SKM-1 (cell line): ENCODE results near the gene FGF14.
"Not testable (repeated sequence)": the region's sequence is repeated elsewhere in the genome, so short reads cannot be mapped to it uniquely, and the experiment has no call there.

Experiments used
- DNase-seq: peaks from one replicate; lab custom pipeline; 2025; ENCODE audit not compliant: unreplicated experiment; lab: John Stamatoyannopoulos, UW

The FGF14 gene

DNA sequence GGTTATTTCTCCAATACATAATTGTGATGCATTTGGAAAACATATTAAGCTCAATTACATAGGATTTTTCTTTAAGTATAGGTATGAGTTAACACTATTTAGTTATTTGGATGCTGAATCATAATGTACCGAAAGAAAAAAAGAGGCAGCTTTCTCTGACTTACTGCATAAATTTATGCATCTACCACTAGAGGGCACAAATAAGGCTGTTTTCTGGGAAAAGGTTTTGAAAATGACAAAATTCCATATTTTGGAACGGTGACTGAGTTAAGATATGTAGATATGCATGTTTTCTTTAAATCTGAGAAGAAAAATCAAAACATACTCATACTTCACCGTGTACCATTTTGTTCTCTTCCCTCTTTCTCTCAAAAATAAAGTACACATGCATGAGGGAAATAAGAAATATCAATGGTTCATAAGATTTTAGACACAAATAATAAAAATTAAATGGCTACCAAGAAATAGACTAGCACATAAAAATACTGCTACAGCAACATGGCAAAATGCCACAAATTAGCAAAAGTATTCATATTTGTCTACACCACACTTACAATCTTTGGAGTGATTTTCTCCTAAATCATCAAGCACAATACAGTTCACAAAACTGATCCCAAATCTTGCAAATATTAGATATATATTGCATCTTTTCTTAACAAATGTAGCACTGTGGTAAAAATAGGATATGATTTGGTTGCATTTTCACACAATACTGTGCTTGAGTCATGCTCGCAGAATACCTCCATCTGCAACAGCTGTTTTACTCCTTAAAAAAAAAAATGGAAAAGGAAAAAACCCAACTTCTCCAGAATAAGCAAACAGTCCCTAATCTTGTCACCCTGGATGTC lies 260.0 kb downstream of the FGF14 start:
- no peak for DNase-seq

DNA sequence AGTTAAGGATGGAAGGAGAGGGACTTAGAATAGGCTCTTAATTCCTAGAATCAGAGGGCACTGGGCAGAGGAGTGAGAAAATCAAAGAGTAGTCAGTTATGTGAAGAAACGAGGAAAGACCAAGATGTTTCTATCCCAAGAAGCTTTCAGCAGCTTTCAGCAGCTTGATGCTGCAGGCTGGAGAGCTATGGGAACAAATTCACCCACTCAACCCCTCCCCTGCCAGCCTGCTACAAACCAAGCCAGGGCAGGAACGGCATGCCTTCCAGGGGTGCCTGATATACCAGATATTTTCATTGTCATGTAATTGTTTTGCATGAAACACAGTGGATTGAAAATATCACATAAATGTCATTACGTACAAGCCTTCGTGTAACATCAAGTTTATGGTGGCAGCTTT lies 262.2 kb downstream of the FGF14 start:
- no peak for DNase-seq

DNA sequence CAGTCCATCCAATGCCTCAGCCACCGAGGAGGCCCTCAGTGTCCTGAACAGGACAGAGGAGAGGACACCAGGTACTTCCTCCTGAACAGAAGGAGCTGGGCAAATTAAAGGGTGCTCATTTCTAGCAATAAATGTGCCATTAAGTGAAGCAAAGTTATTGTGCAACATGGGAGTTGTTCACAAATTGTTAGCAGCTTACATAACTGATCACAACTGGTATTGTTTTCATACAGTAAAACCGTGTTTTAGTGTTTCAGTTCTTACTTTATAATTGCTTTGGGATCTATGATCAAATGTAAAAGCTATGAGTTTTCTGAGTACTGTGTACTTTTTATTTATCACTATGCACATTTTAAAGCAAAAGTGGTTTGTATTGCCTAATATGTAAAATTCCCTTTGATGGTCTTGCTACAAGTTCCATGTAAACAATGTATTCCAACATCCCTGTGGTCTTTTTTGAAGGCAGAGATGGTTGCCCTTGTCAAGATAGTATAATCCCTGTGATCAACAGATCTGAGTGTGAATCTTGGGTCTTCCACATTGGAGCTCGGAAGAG lies 263.1 kb downstream of the FGF14 start:
- no peak for DNase-seq

DNA sequence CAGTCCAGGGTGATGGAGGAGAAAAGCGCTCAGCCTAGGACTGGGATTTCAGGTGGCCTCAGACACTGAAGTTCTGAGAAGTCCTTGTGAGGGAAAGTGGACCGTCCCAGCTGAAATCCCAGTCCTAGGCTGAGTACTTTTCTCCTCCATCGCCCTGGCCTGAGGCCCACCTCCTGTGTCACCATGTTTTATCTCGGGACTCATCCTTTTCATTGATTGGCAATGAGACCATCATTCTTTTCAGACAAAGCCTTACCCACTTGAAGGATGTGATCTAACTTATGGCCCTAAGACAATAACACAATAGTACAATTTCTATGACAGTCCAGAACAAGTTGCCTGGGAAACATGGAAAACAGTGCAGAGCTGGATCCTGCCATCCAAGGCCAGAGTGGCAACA lies 263.9 kb downstream of the FGF14 start:
- not testable (repeated sequence) for DNase-seq

DNA sequence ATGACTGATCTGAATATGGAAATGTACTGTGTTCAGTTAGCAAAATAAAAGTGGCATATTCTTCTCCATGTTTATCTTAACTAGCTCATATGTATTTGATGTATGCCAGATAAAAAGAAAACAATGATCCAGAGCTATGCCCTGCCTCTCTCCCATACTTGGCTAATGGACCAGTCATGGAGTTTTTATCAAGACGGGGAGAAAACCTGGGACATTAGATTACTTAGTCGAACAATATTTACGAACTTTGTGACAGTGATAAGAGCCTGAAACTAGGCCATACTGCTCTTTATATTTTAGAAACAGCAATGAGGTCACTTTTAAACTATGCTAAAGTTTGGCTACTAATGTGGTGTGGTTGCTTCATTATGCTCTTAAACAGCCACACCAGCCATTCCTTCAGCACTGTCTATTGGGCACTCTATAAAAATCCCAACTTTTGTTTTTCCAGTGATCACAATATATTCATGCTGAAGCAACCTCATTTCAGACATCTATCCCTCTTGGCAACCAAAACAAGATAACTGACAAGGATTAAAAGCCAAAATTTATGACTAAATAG lies 265.0 kb downstream of the FGF14 start:
- no peak for DNase-seq

DNA sequence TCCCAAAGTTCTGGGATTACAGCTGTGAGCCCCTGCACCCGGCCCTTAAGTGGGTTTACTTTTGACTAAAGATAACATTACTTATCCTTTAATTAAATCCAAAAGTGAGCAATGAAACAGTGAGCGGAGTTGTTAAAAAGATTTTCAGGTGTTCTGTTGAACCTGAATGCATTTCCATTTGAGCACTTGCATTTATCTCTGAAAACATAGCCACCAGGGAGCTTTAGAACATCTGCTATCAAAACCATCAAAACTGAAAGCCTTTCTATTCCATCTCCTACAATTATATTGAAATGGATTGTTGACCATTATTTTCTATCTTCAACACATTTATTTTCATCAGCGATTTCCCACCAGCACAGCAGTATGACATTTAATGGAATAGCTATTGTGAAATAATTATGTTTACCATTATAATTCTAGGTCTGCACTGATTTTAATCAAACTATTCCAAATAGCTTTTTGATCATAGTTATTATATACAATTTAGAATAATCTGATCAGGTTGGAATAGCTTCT lies 269.0 kb downstream of the FGF14 start:
- DNase-seq, result no peak

DNA sequence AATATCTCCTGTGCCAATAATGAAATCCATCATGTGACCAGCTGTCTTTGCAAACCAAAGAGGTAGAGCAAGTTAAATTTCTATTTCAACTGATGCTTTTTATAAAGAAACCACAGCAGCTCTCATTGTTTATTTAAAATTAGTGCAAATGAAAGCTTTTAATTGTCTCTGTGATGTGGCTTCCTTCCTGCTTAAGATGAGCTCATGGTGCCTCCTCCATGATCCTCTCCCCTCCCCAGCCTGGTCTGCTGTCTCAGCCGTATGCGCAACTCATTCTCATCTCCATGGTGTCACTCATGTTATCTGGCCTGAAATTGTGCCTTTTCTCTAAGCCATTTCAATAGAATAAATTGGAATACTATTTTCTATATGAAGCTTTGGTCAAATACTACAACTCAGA lies 270.6 kb downstream of the FGF14 start:
- DNase-seq, result no peak

DNA sequence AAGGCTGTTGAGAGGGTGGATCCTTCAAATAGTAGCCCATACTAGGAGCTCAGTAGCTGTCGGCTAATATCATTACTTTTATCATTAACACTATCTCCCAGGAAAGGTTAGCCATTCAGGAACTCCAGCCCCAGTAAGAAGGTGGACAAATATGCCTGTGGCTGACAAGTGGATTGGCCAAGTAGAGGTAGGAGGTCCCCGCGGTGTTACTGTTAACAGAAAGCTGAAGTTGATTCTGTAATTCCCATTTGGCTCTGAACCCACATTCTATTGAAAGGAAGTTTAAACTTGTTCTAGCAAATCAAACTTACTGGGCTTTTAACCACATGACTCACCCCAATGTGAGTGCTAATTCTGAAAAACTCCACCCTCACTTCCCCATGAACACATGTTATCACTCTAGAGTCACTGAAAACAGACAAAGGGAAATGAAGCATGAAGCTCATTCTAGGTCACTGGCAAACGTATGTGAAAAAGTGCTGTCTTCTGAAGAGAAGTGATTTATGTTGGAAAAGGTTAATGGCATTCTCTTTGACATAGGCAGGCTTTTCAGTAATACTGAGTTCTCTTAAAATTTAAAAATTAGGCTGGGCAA lies 273.5 kb downstream of the FGF14 start:
- no peak for DNase-seq

DNA sequence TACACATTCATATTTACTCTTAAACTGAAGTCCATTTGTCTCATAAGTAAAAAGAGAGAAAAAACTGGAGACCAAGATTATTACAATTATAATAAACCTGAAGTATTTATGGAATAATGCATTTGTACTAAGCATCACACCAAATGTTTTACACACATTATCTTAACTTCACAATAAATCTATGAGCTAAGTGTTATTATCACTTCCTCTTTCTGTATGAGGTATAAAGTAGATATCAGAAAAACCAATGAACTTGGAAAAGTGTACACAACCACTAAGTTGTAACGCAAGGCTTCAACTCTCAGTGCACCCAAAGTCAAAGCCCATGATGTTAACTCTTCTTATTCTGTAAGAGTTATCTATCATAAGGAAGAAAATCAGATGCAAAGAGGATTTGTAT lies 274.7 kb downstream of the FGF14 start:
- no peak for DNase-seq

DNA sequence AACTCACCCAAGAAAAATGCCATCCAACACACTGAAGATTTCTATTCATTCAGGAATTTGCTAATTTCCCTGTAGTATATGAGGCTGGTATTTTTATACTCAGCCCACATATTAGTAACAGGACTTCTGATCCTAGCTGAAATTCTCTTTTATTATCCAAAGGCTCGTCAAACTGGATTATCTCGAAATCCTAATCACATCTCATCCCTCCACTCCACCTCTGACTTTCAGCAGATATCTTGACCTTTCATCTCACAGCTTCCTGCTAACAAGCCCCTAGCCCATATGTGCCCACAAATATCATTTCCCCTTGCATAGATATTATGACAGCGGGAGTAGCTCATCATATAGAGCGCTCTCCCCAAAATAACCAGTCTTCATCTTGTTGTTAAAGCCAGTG lies 279.7 kb downstream of the FGF14 start:
- DNase-seq, result no peak

DNA sequence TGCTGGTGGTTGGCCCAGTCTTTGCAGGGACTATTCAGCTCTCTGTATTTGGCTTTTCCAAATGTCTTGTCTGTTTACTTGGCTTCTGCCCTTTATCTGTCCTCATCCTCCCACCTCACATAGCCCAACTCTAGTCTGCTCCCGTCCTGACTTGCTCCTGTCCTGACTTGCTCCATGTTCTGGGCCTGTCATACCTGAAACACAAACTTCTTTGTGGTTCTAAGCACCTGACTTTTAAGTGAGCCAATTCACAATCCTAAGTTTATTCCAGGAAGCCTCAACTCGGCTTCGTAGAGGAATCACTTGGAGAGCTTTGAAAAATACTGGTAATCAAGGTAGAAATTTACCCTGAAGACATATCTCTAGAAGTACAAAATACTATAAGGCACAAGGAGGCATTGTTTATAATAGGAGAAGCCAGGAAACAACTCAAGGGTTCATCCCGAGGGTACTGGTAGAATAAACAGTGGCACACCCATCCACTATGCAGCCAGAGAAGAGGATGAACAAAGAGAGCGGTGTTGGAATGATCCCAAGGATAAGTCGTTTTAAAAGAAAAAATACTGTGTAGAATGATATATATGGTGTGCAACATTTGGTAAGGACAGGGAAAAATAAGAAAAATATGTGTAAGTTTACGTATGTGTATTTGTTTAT lies 284.5 kb downstream of the FGF14 start:
- no peak for DNase-seq

DNA sequence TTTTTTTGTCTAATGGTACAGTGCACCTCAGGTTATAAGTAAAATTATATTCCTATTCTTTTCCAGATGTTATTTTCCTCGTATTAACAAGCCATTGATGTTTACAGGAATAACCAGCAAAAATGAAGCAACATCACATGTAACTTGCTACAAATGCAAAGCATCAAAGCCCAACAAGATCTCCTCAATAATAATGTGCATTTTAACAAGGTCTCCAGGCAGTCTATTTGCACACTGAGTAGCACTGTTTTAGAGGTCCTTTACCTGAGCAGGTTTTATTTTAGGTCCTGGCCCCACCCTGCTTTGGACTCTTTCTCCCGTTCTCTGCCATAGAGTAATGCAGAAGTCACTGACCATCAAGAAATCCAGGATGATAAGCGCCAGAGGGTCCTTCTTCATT lies 298.4 kb downstream of the FGF14 start:
- DNase-seq, result no peak

DNA sequence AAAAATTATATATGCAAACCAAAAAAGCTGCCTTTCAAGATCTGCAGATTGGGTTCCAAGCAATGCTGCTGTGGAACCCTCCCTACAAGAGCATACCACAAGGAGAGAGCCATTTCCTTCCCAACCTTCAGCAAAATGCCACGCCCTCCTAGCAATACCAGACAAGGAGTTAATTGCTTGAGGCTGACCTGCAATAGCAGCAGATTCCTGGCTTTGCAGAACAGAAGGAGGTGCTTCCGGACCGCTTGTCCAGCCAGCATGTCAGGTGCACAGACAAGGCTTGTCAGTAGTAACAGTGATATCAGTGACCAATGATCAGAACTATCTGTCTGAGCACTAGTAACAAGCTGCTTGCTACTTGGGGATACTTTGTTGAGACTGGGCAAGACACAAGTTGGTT lies 301.6 kb downstream of the FGF14 start:
- DNase-seq, result no peak

DNA sequence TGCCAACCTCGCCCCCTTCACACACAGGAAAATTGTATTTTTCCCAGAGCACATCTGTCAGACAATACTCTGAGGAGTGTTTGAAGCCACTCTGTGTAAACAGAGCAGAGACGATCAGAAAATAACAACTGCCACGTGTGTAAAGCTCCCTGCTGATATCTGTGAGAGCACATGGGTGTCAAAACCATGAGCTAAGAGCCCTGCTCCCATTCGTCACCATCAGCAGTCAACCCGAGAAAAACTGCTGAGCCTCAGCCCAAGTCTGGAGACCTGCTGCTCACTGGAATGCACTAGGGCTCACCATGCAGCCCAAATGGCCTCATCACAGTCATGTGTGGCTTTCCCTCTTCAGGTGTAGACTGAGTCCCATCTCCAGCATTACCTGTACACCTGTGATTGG lies 304.1 kb downstream of the FGF14 start:
- DNase-seq, result no peak

DNA sequence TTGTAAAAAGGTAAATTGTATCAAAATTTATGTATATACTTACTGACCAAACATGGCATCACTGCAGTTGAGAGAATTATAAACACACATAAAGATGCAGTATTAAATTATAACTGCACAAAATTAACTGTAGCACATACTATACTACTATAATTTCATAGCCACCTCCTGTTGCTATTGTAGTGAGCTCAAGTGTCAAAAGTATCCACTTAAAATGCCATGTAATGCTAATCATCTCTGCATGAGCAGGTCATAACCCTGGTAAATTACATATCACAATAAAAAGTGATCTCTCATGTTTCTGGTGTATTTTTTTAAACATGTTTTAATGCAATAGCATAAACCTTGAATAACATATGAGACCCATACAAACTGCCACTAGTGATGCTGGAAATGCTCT lies 308.6 kb downstream of the FGF14 start:
- not testable (repeated sequence) for DNase-seq

DNA sequence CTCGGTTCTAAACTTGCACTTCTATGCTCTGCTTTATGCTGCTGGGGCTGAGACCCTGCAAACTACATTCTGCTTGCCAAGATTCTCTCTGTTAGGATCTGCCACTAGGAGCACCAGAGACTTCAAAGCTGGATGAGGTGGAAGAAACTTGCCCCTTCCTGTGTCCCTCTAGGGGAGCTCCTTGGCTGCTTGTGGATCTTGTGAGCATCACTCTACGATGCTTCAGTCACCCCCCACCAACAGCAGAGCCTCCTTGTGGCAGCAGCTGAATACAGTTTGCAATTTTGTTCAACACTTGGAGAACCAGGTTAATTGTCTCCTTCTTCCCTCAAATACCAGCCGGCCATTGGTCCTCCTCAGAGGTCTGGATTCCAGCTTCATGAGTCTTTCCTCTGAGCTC lies 310.6 kb downstream of the FGF14 start:
- no peak for DNase-seq

DNA sequence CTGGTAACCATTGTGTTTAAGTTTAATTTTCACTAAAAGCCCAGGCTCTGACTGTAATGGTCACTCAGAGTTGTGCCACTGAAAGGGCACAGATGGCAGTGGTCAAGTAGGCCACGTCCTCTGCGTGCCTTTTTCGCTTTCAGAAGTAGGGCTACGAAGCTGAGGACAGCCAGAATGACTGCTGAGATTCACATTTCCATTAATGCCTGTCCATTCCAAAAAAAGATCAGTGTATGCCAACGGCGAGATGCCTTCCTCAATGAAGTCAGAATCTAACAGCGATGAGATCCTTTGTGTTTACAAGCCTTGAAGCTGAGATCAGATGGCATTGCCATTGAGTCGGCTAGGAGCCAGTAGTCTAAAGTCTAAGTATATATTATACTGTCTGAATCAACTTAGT lies 311.3 kb downstream of the FGF14 start:
- no peak for DNase-seq

DNA sequence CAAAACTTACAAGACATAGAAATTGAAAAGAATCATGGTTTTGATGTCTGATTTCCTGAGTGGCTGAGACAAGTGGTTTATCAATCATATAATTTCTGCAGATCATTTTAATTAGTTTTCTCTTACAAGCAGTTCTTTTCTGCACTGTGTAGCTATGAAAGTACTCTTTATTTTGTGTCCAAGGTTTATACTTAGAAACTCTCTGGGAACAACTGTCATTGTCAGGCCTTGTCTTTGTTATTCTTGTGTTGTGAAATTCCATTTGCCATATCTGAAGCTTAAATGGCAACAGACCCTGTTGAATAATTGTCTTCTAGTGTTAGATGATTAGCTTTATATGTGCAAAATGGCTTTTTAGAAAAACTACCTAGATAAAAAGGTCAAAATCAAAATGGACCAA lies 312.1 kb downstream of the FGF14 start:
- no peak for DNase-seq

DNA sequence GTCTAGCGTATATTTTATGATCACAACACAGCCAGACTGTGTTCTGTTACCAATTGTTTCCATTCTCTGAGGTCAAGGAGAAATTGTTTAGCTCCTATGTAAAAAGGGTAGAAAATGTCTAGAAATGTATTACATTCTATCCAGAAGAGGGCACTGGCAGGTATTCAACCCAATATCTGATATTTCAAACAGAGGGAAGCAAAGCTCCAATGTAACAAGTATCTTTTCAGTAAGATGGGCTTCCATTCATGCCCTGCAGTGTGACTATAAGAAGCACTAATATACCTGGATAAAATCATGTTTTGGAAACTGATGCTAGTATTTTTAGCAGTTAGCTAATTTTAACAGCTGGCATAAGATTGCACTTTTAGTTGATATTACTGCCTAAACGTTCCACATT lies 312.7 kb downstream of the FGF14 start:
- DNase-seq, result no peak

DNA sequence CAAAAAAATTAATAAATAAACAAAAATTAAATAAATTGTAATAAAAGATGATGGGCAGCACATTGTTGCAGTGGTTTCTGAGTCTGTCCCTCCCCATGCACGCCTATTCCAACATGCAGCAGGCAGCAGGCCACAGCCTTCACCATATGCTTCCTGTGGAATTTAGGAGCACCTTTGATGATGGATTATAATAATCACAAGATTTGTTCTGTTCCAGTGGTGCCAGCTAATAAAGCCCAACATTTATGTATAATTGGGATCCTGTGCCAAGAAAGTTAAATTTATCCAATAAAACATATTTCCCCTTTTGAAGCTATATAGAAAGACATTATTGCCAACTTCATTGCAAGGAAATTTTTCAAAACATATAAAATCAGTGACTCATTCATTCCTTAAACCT lies 328.6 kb downstream of the FGF14 start:
- DNase-seq, result no peak

DNA sequence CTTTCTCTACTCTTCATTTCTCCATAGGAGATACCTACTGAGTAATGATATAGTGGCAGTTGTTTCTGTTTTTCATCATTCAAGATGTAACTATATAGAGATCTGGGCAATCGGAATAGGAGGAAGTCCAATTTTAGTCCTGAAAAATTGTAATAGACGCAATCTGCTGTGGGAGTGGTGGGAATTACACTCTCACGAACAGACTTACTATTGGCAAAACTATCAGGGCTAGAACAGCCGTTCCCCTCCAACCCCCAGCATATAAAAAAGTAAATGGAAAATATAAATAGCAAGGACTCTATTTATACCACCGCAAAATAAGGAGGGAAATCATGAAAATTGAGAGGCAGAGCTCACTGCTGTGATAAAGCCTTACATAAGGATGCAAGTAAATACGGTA lies 330.1 kb downstream of the FGF14 start:
- DNase-seq, result no peak
